HEK293 (cell line): ENCODE results near the gene GPR149.

ENCODE experiments used
- CTCF ChIA-PET: fragments of 350-600 bp; formaldehyde crosslinking; extraction: SDS; loops from one replicate; lab custom pipeline; 2021; ENCODE audit warnings: antibody characterized with exemption; lab: Yijun Ruan, JAX
- POLR2A ChIA-PET: fragments of 300-600 bp; formaldehyde crosslinking; extraction: SDS; loops from one replicate; lab custom pipeline; 2020; ENCODE audit warnings: antibody characterized with exemption, inconsistent platforms; lab: Yijun Ruan, JAX
- H3K27ac ChIP-seq: fragments of 200-500 bp; sonication (Bioruptor generic); 2 replicates; pipeline ENCODE4 v1.5.1; 2014; ENCODE audit warnings: low read depth, low read length, control low read depth, inconsistent platforms; ENCODE audit errors: extremely low read depth
- H3K36me3 ChIP-seq, 2 experiments: fragments of 200-500 bp in 1 of 2; sonication (Bioruptor generic) in 1 of 2; 1 replicate in 1 of 2; 2 replicates in 1 of 2; pipeline ENCODE4 v1.5.1; 2014 to 2017; ENCODE audit warnings: inconsistent platforms in 2 of 2, low read length in 2 of 2; ENCODE audit not compliant: control insufficient read depth in 2 of 2, insufficient read depth in 1 of 2
- H3K4me1 ChIP-seq: fragments of 200-500 bp; sonication (Bioruptor generic); 2 replicates; pipeline ENCODE4 v1.5.1; 2014; ENCODE audit warnings: mild to moderate bottlenecking, low read length, inconsistent platforms; ENCODE audit not compliant: control insufficient read depth, insufficient read depth
- H3K4me3 ChIP-seq: 2 replicates; pipeline ENCODE4 v1.5.1; 2011; ENCODE audit warnings: low read depth, mild to moderate bottlenecking, control low read depth, low read length, moderate library complexity
- H3K9me3 ChIP-seq: fragments of 200-500 bp; sonication (Bioruptor generic); 2 replicates; pipeline ENCODE4 v1.5.1; 2014; ENCODE audit warnings: low read depth, low read length, inconsistent platforms; ENCODE audit not compliant: control insufficient read depth, insufficient read depth
- MYNN ChIP-seq: fragments of 450-650 bp; formaldehyde crosslinking; IDR thresholded peaks from 2 replicates; pipeline ENCODE4 v1.5.1; 2016; ENCODE audit warnings: missing biosample characterization, missing genetic modification characterization, borderline replicate concordance
- OSR2 ChIP-seq: fragments of 450-650 bp; formaldehyde crosslinking; IDR thresholded peaks from 2 replicates; pipeline ENCODE4 v1.5.1; 2016; ENCODE audit warnings: missing biosample characterization, missing genetic modification characterization
- SCRT1 ChIP-seq: fragments of 450-650 bp; formaldehyde crosslinking; IDR thresholded peaks from 2 replicates; pipeline ENCODE4 v1.5.1; 2016; ENCODE audit warnings: missing biosample characterization, missing genetic modification characterization, borderline replicate concordance
- SP2 ChIP-seq: fragments of 450-650 bp; formaldehyde crosslinking; IDR thresholded peaks from 2 replicates; pipeline ENCODE4 v1.5.1; 2016; ENCODE audit warnings: missing biosample characterization, missing genetic modification characterization
- ZBTB10 ChIP-seq: fragments of 450-650 bp; formaldehyde crosslinking; IDR thresholded peaks from 2 replicates; pipeline ENCODE4 v1.5.1; 2016; ENCODE audit warnings: missing biosample characterization, missing genetic modification characterization
- ZBTB20 ChIP-seq: fragments of 450-650 bp; formaldehyde crosslinking; IDR thresholded peaks from 2 replicates; pipeline ENCODE4 v1.5.1; 2016; ENCODE audit warnings: missing biosample characterization, missing genetic modification characterization
- ZNF10 ChIP-seq: fragments of 450-650 bp; formaldehyde crosslinking; IDR thresholded peaks from 2 replicates; pipeline ENCODE4 v1.5.1; 2017; ENCODE audit warnings: missing biosample characterization, missing genetic modification characterization
- ZNF184 ChIP-seq: fragments of 450-650 bp; IDR thresholded peaks from 2 replicates; pipeline ENCODE4 v1.5.1; 2018; ENCODE audit warnings: missing biosample characterization, mild to moderate bottlenecking, missing genetic modification characterization
- ZNF311 ChIP-seq: fragments of 450-650 bp; formaldehyde crosslinking; IDR thresholded peaks from 2 replicates; pipeline ENCODE4 v1.5.1; 2017; ENCODE audit warnings: missing biosample characterization, missing genetic modification characterization, borderline replicate concordance
- ZNF362 ChIP-seq: fragments of 450-650 bp; formaldehyde crosslinking; IDR thresholded peaks from 2 replicates; pipeline ENCODE4 v1.5.1; 2016; ENCODE audit warnings: missing biosample characterization, missing genetic modification characterization
- ZNF404 ChIP-seq: fragments of 450-650 bp; formaldehyde crosslinking; IDR thresholded peaks from 2 replicates; pipeline ENCODE4 v1.5.1; 2017; ENCODE audit warnings: missing biosample characterization, missing genetic modification characterization
- ZNF518A ChIP-seq: fragments of 450-650 bp; formaldehyde crosslinking; conservative IDR thresholded peaks from 2 replicates; pipeline ENCODE4 v1.5.1; 2016; ENCODE audit warnings: low read depth, missing biosample characterization, missing genetic modification characterization
- ZNF529 ChIP-seq: fragments of 450-650 bp; formaldehyde crosslinking; IDR thresholded peaks from 2 replicates; pipeline ENCODE4 v1.5.1; 2017; ENCODE audit warnings: missing genetic modification characterization, missing biosample characterization; ENCODE audit not compliant: insufficient replicate concordance
- ZNF549 ChIP-seq: fragments of 450-650 bp; IDR thresholded peaks from 2 replicates; pipeline ENCODE4 v1.5.1; 2018; ENCODE audit warnings: missing biosample characterization, missing genetic modification characterization, mild to moderate bottlenecking, inconsistent platforms, moderate library complexity
- ZNF623 ChIP-seq: fragments of 450-650 bp; formaldehyde crosslinking; IDR thresholded peaks from 2 replicates; pipeline ENCODE4 v1.5.1; 2016; ENCODE audit warnings: missing biosample characterization, missing genetic modification characterization
- ZNF654 ChIP-seq: fragments of 450-650 bp; formaldehyde crosslinking; IDR thresholded peaks from 2 replicates; pipeline ENCODE4 v1.5.1; 2016; ENCODE audit warnings: low read depth, missing biosample characterization, missing genetic modification characterization
- ZNF677 ChIP-seq: fragments of 450-650 bp; IDR thresholded peaks from 2 replicates; pipeline ENCODE4 v1.5.0; 2018; ENCODE audit warnings: missing biosample characterization, mild to moderate bottlenecking, missing genetic modification characterization, moderate library complexity
- ZNF701 ChIP-seq: fragments of 450-650 bp; formaldehyde crosslinking; IDR thresholded peaks from 2 replicates; pipeline ENCODE4 v1.5.1; 2016; ENCODE audit warnings: missing biosample characterization, missing genetic modification characterization
- ZNF747 ChIP-seq: fragments of 450-650 bp; formaldehyde crosslinking; IDR thresholded peaks from 2 replicates; pipeline ENCODE4 v1.5.1; 2016; ENCODE audit warnings: missing biosample characterization, missing genetic modification characterization
- TF ChIP-seq, protein P1 (sequence below): fragments of 450-650 bp; formaldehyde crosslinking; IDR thresholded peaks from 2 replicates; pipeline ENCODE4 v1.5.0; 2017; ENCODE audit warnings: missing biosample characterization, missing genetic modification characterization, borderline replicate concordance

Gene GPR149

DNA sequence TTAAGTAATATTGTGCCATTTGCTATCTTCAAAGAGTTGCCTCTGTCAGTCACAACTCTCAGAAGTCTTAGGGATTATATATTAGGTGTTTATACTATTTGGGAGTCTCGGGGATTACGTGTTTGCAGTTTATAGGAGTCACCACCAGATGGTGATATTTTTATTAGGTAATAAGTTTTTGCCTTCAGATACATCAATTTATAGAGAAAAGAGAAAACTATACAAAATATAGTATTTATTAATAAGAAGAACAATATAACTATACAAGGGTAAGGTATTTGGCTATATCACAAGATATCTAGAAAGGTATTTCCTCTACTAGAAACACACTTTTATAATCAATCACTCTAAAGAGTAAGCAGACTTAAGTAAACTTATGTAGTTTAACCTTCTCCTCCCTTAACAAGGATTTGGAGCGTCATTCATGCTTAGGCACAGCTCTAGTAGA, 95.0 kb downstream of the GPR149 start:
- TF ChIP-seq ZNF518A (tag by site-specific recombination) (no peak), ZNF654 (tag by site-specific recombination) (peak; percentile 35; the same call in 1 of the 2 replicates), ZNF701 (tag by site-specific recombination) (no peak)
- POLR2A ChIA-PET: no interaction called here
- CTCF ChIA-PET: interaction anchor here (0.6 to 0.7 kb wide), 3 partner anchors 48 to 806 kb away, joined by 3 to 4 read pairs (median 3); no protein-coding TSS in a partner anchor

GRCh38 chr3:154327871-154328270, 102.1 kb downstream of the GPR149 start:
- no peak overlapping the region for H3K27ac ChIP-seq
- ChIA-PET CTCF (no interaction called here), POLR2A (no interaction called here)
- no peaks in the 10 kb centered on the region for H3K4me1 ChIP-seq
- no peak overlapping the region for H3K4me3 ChIP-seq
- TF ChIP-seq ZNF623 (tag by site-specific recombination): no peak
- TF ChIP-seq ZNF362 (tag by site-specific recombination): no peak
- no peak for TF ChIP-seq ZNF404 (tag by site-specific recombination)
- TF ChIP-seq ZBTB20 (tag by site-specific recombination): no peak
- TF ChIP-seq, protein P1, sequence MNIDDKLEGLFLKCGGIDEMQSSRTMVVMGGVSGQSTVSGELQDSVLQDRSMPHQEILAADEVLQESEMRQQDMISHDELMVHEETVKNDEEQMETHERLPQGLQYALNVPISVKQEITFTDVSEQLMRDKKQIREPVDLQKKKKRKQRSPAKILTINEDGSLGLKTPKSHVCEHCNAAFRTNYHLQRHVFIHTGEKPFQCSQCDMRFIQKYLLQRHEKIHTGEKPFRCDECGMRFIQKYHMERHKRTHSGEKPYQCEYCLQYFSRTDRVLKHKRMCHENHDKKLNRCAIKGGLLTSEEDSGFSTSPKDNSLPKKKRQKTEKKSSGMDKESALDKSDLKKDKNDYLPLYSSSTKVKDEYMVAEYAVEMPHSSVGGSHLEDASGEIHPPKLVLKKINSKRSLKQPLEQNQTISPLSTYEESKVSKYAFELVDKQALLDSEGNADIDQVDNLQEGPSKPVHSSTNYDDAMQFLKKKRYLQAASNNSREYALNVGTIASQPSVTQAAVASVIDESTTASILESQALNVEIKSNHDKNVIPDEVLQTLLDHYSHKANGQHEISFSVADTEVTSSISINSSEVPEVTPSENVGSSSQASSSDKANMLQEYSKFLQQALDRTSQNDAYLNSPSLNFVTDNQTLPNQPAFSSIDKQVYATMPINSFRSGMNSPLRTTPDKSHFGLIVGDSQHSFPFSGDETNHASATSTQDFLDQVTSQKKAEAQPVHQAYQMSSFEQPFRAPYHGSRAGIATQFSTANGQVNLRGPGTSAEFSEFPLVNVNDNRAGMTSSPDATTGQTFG (tag by site-specific recombination): no peak
- no peak for TF ChIP-seq ZNF311 (tag by site-specific recombination)
- no peak for TF ChIP-seq ZNF10 (tag by site-specific recombination)
- TF ChIP-seq ZNF677 (tag by site-specific recombination): no peak
- no peaks in the 10 kb centered on the region for H3K36me3 ChIP-seq
- no peaks in the 10 kb centered on the region for H3K9me3 ChIP-seq

More for the DNA sequence above, 95.0 kb downstream of the GPR149 start:
- no peaks in the 10 kb centered on the region for H3K9me3 ChIP-seq
- H3K4me1 ChIP-seq: no peaks in the 10 kb centered on the region
- no peak overlapping the region for H3K4me3 ChIP-seq
- H3K27ac ChIP-seq: no peak overlapping the region
- no peaks in the 10 kb centered on the region for H3K36me3 ChIP-seq

- no peaks in the 10 kb centered on the region for H3K4me1 ChIP-seq
- no peak overlapping the region for H3K27ac ChIP-seq
- no peaks in the 10 kb centered on the region for H3K9me3 ChIP-seq
- peaks cover 0 to 15% of the 10 kb centered on the region in 2 experiments; a peak in 1 of 3 replicates for H3K36me3 ChIP-seq
- ChIA-PET CTCF (no interaction called here), POLR2A (no interaction called here)
- TF ChIP-seq OSR2 (tag by site-specific recombination) (no peak), SP2 (tag by site-specific recombination) (no peak), MYNN (no peak), SCRT1 (tag by site-specific recombination) (no peak), ZNF529 (tag by site-specific recombination) (no peak), ZBTB10 (tag by site-specific recombination) (no peak), ZNF549 (tag by site-specific recombination) (no peak), ZNF747 (tag by site-specific recombination) (no peak), ZNF184 (tag by site-specific recombination) (no peak)
- H3K4me3 ChIP-seq: no peak overlapping the region
Measured at GRCh38 chr3:154324919-154325318, 105.1 kb downstream of the GPR149 start.
